ENCODE results near the gene MEGF8. TPM values are rescaled to one million over a fixed set of nuclear protein-coding genes. Genes with fewer than 3 reads are reported as not detected.

The MEGF8 gene
- total and polyA plus RNA-seq, 2 of the 8 experiments (the other 6 are each of a cell fraction or from before 2014, with no cell fraction given), result 13.0 to 23.7 TPM

GRCh38 chr19:42392165-42392564, 66.7 kb downstream of the MEGF8 start:
- no peaks in the 10 kb centered on the region for H3K79me1 ChIP-seq (ENCODE audit: low read depth, low read length)
- H2BK20ac ChIP-seq (ENCODE audit: low read length), result no peak overlapping the region
- no peak overlapping the region for H2BK12ac ChIP-seq (ENCODE audit: low read depth, low read length)
- POLR2A ChIA-PET (ENCODE audit: partially characterized antibody), result no interaction called here
- no peak overlapping the region for H3K18ac ChIP-seq (ENCODE audit: extremely low read depth, low read length)
- 86% methylated on average over 4 of the region's 4 CpGs; no CpG with 5 or more reads in 1 of the 2 experiments for WGBS, 2 experiments (ENCODE audit: extremely low coverage in 1 of 2, insufficient coverage in 1 of 2, insufficient read length in 1 of 2, insufficient replicate concordance in 2 of 2, low coverage in 1 of 2, low lambda C conversion rate in 2 of 2, missing lambda C conversion rate in 1 of 2)
- H3K4me2 ChIP-seq (ENCODE audit: insufficient read depth in 1 of 2, low read depth in 2 of 2, low read length in 2 of 2), result no peak overlapping the region
- no peak overlapping the region for H2BK120ac ChIP-seq (replicated peaks; ENCODE audit: low read depth, low read length)
- FAIRE-seq (no peak), DNase-seq (ENCODE audit: low read depth in 1 of 2, low spot score in 2 of 2) (no peak)
- H2BK5ac ChIP-seq (ENCODE audit: low read depth, low read length), result no peak overlapping the region
- no peak overlapping the region for H3K4me3 ChIP-seq (ENCODE audit: extremely low read depth in 1 of 4, insufficient read depth in 2 of 4, low read depth in 3 of 4, low read length in 4 of 4)
- H3K14ac ChIP-seq (ENCODE audit: insufficient read length), result no peak overlapping the region
- no peak overlapping the region for H4K5ac ChIP-seq (ENCODE audit: insufficient read length, low read depth, low read length)
- peaks cover 0 to 10% (median 5%) of the 10 kb centered on the region in 4 experiments; a peak in 4 of 7 replicates for H3K27me3 ChIP-seq (replicated peaks in 1 of 4; ENCODE audit: control insufficient read depth in 3 of 4, extremely low read depth in 1 of 4, insufficient read depth in 3 of 4, low read length in 3 of 4)
- no peaks in the 10 kb centered on the region for H3K9me3 ChIP-seq (ENCODE audit: insufficient read depth in 2 of 2, low read depth in 1 of 2, low read length in 1 of 2)
- H3K36me3 ChIP-seq (ENCODE audit: control insufficient read depth in 2 of 4, insufficient read depth in 4 of 4, low read length in 3 of 4), result no peaks in the 10 kb centered on the region
- H3K79me2 ChIP-seq (ENCODE audit: control insufficient read depth in 1 of 2, insufficient read depth in 2 of 2, low read length in 2 of 2), result no peaks in the 10 kb centered on the region
- TF ChIP-seq NANOG (IDR thresholded peaks at IDR 0.05; ENCODE audit: insufficient read depth, low read depth, low read length, poor library complexity, severe bottlenecking), result no peak
- no peak for TF ChIP-seq TEAD4 (IDR thresholded peaks at IDR 0.05; ENCODE audit: low read depth, low read length)
- no peak for TF ChIP-seq KDM1A (IDR thresholded peaks at IDR 0.05; ENCODE audit: borderline replicate concordance, low read length)
- TF ChIP-seq CREB1 (IDR thresholded peaks at IDR 0.05), result no peak
- no peak for TF ChIP-seq TBP (IDR thresholded peaks at IDR 0.05; ENCODE audit: low read depth, low read length)
- no peak for TF ChIP-seq SIX5 (IDR thresholded peaks at IDR 0.05; ENCODE audit: low read depth, low read length)
- no peak for TF ChIP-seq SP1 (IDR thresholded peaks at IDR 0.05; ENCODE audit: low read depth, low read length)
- TF ChIP-seq TCF12 (IDR thresholded peaks at IDR 0.05; ENCODE audit: low read depth, low read length), result no peak
- no peak for TF ChIP-seq POU5F1 (IDR thresholded peaks at IDR 0.05; ENCODE audit: low read depth, low read length)
- TF ChIP-seq MAFK (IDR thresholded peaks at IDR 0.05; ENCODE audit: low read depth, low read length), result no peak
- TF ChIP-seq SP2 (IDR thresholded peaks at IDR 0.05; ENCODE audit: low read length), result no peak
- TF ChIP-seq JUND (IDR thresholded peaks at IDR 0.05; ENCODE audit: low read length), result no peak
- TF ChIP-seq BACH1 (IDR thresholded peaks at IDR 0.05; ENCODE audit: low read length), result no peak
- no peak for TF ChIP-seq EZH2 (IDR thresholded peaks at IDR 0.05; ENCODE audit: low read depth, low read length, severe bottlenecking)
- TF ChIP-seq YY1 (IDR thresholded peaks at IDR 0.05; ENCODE audit: low read depth, low read length), result no peak
- no peak for TF ChIP-seq JUN (IDR thresholded peaks at IDR 0.05; ENCODE audit: low read depth, low read length)
- no peak for TF ChIP-seq SAP30 (IDR thresholded peaks at IDR 0.05; ENCODE audit: insufficient read depth, insufficient replicate concordance, low read length)
- no peaks in the 10 kb centered on the region for H4K20me1 ChIP-seq (replicated peaks in 1 of 2; ENCODE audit: control insufficient read depth in 1 of 2, insufficient read depth in 2 of 2, low read length in 2 of 2)
- no peak overlapping the region for H2AK5ac ChIP-seq (ENCODE audit: low read depth, low read length)
- H3K4ac ChIP-seq (replicated peaks; ENCODE audit: insufficient read length, low read depth, low read length), result no peak overlapping the region
- no peak overlapping the region for H4K8ac ChIP-seq (ENCODE audit: extremely low read depth, insufficient read depth, low read length)
- no peak overlapping the region for H4K91ac ChIP-seq (replicated peaks; ENCODE audit: insufficient read length, low read length)
- no peak overlapping the region for H3K27ac ChIP-seq (ENCODE audit: low read depth, low read length)
- CTCF ChIA-PET (ENCODE audit: partially characterized antibody), result interaction anchor here (1.6 to 2.2 kb wide), 2 partner anchors 8 to 10 kb away, joined by 4 to 9 read pairs; no protein-coding TSS in a partner anchor
- H3K9ac ChIP-seq (replicated peaks in 1 of 4; ENCODE audit: extremely low read depth in 1 of 4, low read depth in 3 of 4, low read length in 3 of 4), result no peak overlapping the region
- no peak overlapping the region for H2BK15ac ChIP-seq (ENCODE audit: low read length)
- H2AFZ ChIP-seq (ENCODE audit: low read length), result no peak overlapping the region
- peaks cover 0 to 7% (median 3%) of the 10 kb centered on the region in 4 experiments; a peak in 6 of 7 replicates for H3K4me1 ChIP-seq (replicated peaks in 1 of 4; ENCODE audit: control insufficient read depth in 3 of 4, insufficient read depth in 4 of 4, low read length in 3 of 4)
- no peak overlapping the region for H3K23ac ChIP-seq (ENCODE audit: insufficient read length)
- H3K56ac ChIP-seq (replicated peaks; ENCODE audit: insufficient read length, low read depth, low read length), result no peak overlapping the region
- peaks cover 1% of the 10 kb centered on the region; the same call in 1 of the 2 replicates for H3K23me2 ChIP-seq (ENCODE audit: low read depth, low read length)
